BJ (cell line): ENCODE measurements around the gene SYK. TPM values are rescaled to one million over a fixed set of nuclear protein-coding genes. Genes with fewer than 3 reads are reported as not detected.

ENCODE experiments used
- CTCF ChIA-PET: fragments of 350-600 bp; formaldehyde crosslinking; extraction: SDS; loops from one replicate; lab custom pipeline; 2021; ENCODE audit warnings: antibody characterized with exemption, inconsistent platforms; lab: Yijun Ruan, JAX
- POLR2A ChIA-PET: fragments of 300-600 bp; sonication (Branson Sonifier 250); formaldehyde crosslinking; extraction: SDS; loops from one replicate; lab custom pipeline; 2021; ENCODE audit warnings: antibody characterized with exemption; lab: Charles Lee
- DNase-seq: peaks from one replicate; pipeline ENCODE4 v3.0.0-alpha.2; 2011; ENCODE audit warnings: low read depth
- H3K27me3 ChIP-seq: 2 replicates; pipeline ENCODE4 v1.6.0; 2011; ENCODE audit warnings: low read length; ENCODE audit not compliant: control insufficient read depth, insufficient read depth
- H3K36me3 ChIP-seq: 2 replicates; pipeline ENCODE4 v1.5.1; 2011; ENCODE audit warnings: low read length; ENCODE audit not compliant: control insufficient read depth, insufficient read depth
- H3K4me3 ChIP-seq: 2 replicates; pipeline ENCODE4 v1.5.1; 2011; ENCODE audit warnings: low read depth, mild to moderate bottlenecking, control low read depth, low read length
- CTCF ChIP-seq: IDR thresholded peaks from 2 replicates; pipeline ENCODE4 v1.5.1; 2011; ENCODE audit warnings: low read depth, mild to moderate bottlenecking, control low read depth, inconsistent platforms, low read length, moderate library complexity; ENCODE audit not compliant: insufficient read depth
- polyA plus RNA-seq: library from polyadenylated mRNA; depleted of rRNA; stranded (reverse); fragments of >200 nt; gene quantifications from 2 replicates; pipeline ENCODE4 v1.2.3, GENCODE V29; 2011

Gene SYK
- polyA plus RNA-seq, 1 experiment, result not detected

- H3K36me3 ChIP-seq, result no peaks in the 10 kb centered on the region
- ChIA-PET CTCF (interaction anchor here (0.8 kb wide), 1 partner anchor 9 kb away, joined by 3 read pairs; no protein-coding TSS in a partner anchor), POLR2A (no interaction called here)
- H3K27me3 ChIP-seq, result peaks cover 2% of the 10 kb centered on the region; the same call in 1 of the 2 replicates
- peak; percentile 31; the same call in 1 of the 2 replicates for TF ChIP-seq CTCF
- no peak overlapping the region for H3K4me3 ChIP-seq
- no peak for DNase-seq
Observed at GRCh38 chr9:90900130-90900529, 98.5 kb downstream of the SYK start.

- TF ChIP-seq CTCF, result no peak
- CTCF ChIA-PET, result interaction anchor here (1.5 kb wide), 1 partner anchor 13 kb away, joined by 3 read pairs; no protein-coding TSS in a partner anchor
- no peak overlapping the region for H3K4me3 ChIP-seq
- no peak for DNase-seq
- peaks cover 2% of the 10 kb centered on the region; the same call in 1 of the 2 replicates for H3K27me3 ChIP-seq
- POLR2A ChIA-PET, result no interaction called here
- no peaks in the 10 kb centered on the region for H3K36me3 ChIP-seq
Observed at GRCh38 chr9:90901933-90902332, 100.3 kb downstream of the SYK start.

GRCh38 chr9:90903766-90904424 lies 102.3 kb downstream of the SYK start:
- CTCF ChIA-PET, result no interaction called here
- POLR2A ChIA-PET, result no interaction called here
- Histone ChIP-seq H3K36me3 (no peaks in the 10 kb centered on the region), H3K27me3 (peaks cover 2% of the 10 kb centered on the region; the same call in 1 of the 2 replicates), H3K4me3 (no peak overlapping the region)
- DNase-seq, result no peak
- TF ChIP-seq CTCF, result no peak

- DNase-seq, result no peak
- TF ChIP-seq CTCF, result no peak
- peaks cover 2% of the 10 kb centered on the region; the same call in 1 of the 2 replicates for H3K27me3 ChIP-seq
- POLR2A ChIA-PET, result no interaction called here
- no peaks in the 10 kb centered on the region for H3K36me3 ChIP-seq
- CTCF ChIA-PET, result interaction anchor here (0.7 to 1.0 kb wide), 2 partner anchors 10 to 525 kb away, joined by 3 to 4 read pairs; no protein-coding TSS in a partner anchor
- no peak overlapping the region for H3K4me3 ChIP-seq
Observed at GRCh38 chr9:90904706-90905478, 103.3 kb downstream of the SYK start.

- TF ChIP-seq CTCF, result no peak
- no peak for DNase-seq
- peaks cover 2% of the 10 kb centered on the region; the same call in 1 of the 2 replicates for H3K27me3 ChIP-seq
- no peak overlapping the region for H3K4me3 ChIP-seq
- ChIA-PET CTCF (interaction anchor here (1.0 to 1.2 kb wide), 2 partner anchors 9 kb away, joined by 4 to 13 read pairs; no protein-coding TSS in a partner anchor), POLR2A (no interaction called here)
- no peaks in the 10 kb centered on the region for H3K36me3 ChIP-seq
Observed at GRCh38 chr9:90905822-90906221, 104.2 kb downstream of the SYK start.
